ENCODE data around the gene JPT1.
"Not testable (repeated sequence)": the region's sequence is repeated elsewhere in the genome, so short reads cannot be mapped to it uniquely, and the experiment has no call there.

The JPT1 gene

DNA sequence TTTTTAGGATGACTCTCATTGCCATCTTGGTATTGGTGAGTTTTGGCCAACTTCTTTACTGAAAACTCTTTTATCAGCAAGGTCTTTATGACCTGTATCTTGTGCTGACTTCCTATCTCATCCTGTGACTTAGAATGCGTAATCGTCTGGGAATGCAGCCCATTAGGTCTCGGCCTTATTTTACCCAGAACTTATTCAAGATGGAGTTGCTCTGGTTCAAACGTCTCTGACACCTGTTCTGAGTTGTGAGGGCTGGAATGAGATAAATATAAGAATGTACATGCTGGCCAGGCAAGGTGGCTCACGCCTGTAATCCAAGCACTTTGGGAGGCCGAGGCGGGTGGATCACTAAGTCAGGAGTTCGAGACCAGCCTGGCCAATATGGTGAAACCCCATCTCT is 4.2 kb upstream of the JPT1 start:
- not testable (repeated sequence) for DNase-seq (ENCODE audit: low read depth in 2 of 2)

DNA sequence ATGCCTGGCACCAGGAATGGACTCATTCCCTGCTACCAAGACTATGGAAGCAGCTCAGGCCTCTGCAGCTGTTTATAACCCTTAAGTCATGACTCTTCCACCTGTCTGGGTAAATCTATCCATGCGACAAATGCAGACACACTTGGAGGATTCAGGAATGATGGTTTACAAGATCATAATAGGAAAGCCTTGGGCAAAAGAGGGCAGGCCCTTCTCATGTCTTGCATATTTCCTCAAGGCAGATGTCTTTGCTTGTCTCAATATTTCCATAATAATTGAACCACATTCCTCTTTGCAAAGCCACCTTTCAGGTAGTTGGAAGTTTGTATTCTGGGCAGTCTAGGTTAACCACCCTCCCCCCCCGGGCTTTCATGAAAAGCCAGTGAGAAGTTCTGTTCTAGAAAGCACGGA is 884 bp upstream of the JPT1 start:
- no peak for DNase-seq (ENCODE audit: low read depth in 2 of 2)

DNA sequence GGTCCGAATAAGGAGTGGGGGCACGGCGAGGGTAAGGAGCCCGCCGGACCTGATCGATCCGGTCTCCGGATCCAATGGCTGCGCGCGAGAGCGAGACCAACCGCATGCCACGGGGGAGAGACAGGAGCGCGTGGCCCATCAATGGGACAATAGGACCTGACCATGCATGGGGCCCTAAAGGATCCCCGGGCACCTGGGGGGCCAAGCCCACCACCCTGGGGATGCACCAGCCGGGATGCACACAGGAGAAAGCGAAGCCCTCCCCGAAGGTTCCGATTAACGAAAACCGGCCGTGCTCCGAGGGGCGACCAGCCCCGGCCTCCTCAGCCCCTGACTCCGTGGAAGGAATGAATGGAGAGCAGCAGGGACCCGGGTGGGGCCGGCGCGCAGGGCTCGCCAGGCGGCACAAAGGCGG is 525 bp downstream of the JPT1 start:
- DNase-seq (ENCODE audit: low read depth in 2 of 2): no peak

DNA sequence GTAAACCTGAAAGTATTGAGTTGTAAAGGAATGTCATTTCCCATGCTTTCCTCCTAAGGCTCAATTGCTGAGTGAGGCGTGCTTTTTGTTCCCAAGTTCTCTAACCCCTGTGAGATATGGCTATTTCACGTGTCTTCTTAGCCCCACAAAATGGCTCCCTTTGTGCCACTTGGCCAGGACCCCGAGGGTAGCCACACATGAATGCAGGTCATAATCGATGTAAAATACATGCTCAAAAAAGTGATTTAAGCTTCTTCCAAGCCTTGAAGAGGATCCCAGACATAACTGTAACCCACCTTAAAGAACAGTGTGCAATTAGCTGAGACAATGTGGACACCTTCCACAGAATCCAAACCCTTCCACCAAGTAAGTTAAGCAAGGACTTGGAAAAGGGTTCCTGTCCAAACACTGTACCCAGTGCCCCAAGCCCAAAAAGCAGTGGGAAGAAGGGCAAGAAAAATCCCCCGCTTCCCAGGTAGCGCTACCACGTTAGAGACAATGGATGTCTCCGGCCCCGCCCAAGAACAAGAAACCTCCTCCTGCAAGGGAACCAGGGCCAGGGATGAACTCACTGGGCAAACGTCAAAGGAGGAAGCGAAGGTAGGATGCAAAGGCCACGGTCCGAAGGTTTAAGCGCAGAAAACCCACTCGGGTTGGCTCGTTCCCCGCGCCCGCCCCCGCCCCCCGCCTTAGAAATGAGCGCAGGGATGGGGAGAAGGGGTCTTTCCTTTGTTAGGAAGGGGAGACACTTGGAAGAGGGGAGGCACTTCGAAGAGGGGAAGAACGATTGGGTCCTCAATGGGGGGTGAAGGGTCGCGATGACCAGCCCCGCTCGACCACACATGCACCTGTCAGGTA is 1.2 kb downstream of the JPT1 start:
- DNase-seq (ENCODE audit: low read depth in 2 of 2): no peak

DNA sequence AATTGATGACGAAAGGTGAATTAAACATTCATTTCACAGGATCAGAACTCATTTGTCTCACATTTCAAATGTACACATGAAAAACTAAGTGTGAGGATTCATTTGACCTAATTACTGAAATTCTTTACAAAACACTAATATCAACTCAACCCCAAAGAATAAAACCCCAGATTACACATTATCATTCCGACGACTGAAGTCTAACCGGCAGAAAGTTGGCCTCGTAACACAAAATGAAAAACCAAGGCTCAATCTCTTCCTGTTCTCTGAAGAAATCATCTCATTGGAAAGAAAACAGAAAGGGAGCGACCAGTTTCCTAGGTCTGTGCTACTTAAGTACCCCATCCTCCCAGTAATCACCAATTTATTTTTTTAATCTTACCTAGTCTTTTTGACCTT is 1.8 kb downstream of the JPT1 start:
- DNase-seq (ENCODE audit: low read depth in 2 of 2): no peak

DNA sequence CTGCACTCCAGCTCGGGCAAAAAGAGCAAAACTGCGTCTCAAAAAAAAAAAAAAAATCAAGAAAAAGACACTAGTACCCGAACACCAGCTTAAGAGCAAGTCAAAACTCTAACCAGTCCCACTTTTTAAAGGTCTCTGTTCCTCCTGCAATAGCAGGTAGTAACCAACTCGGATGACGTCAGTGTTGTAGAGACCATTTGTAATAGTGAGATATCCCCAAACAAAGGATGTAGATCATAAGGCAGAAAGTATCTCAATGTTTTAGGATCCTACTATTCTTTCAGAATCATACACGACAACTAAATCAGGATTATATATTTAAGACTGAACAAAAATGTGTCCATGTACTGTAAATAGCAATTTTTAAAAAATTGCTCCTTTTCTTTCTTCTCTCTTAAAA is 2.4 kb downstream of the JPT1 start:
- DNase-seq (ENCODE audit: low read depth in 2 of 2): no peak

DNA sequence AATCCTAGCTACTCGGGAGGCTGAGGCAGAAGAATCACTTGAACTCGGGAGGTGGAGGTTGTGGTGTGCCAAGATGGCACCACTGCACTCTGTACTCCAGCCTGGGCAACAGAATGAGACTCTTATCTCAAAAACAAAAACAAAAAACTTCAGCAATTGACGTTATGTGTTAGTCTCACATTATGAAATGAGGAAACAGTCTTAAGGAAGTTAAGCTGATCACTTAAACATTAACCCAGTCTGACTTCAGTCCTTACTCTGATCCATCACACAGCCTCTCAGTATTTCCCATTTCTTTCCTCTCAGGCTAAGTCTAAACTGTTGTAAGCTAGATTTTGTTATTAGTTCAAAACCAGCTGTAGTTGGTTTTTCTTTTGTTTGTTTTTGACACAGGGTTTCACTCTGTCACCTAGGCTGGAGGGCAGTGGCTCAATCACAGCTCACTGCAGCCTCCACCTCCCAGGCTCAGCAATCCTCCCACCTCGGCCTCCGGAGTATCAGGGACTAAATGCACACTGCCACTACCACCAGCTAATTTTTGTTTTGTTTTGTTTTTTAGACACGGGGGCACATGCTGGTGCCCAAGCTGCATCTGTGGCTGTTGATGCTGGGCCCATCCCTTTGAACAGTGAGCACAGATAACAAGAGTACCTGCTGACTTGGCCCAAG is 6.3 kb downstream of the JPT1 start:
- no peak for DNase-seq (ENCODE audit: low read depth in 2 of 2)

DNA sequence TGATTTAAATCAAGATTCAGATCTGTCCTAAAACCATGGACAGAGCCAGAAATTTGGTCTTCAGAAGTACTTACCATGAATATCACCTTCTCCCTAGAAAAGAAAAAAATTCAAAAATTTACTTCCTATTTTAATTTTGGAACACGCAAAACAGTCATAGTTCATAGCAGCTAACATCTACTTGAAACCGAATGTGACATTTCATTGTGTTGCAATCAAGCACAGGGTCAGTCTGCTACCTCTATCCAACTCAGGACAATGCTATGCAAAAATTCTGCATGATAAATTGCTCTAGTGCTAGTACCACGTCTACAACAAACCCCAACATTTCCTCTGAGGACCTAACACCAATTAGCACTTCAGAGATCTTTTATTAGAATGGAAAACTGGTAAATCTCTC is 7.7 kb downstream of the JPT1 start:
- no peak for DNase-seq (ENCODE audit: low read depth in 2 of 2)

DNA sequence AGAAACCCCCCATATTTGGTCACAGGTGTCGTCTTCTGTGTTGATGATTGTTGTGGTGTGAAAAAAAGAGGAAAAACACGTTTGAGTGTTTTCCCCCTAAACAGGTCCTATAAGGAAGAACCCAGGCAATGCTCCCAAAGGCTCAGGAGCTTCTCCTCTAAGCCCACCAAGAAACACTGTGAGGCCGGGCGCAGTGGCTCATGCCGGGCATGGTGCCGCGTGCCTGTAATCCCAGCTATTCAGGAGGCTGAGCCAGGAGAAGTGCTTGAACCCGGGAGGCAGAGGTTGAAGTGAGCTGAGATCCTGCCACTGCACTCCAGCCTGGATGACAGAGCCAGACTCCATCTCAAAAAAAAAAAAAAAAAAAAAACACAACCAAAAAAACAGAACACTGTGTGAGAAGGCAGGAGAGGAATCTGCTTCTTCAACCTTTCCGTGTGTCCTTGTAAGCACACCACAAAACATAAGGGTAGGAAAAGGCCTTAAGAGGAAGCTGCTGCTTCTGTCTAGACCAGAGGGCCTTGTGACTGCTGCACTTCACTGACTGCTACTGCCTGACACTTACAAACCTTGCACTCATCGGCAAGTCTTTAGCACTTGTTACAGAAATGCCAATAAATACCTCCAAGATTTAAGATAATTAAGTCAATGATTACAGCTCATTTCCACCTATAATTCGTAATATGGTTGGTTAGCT is 9.3 kb downstream of the JPT1 start:
- DNase-seq (ENCODE audit: low read depth in 2 of 2): no peak

DNA sequence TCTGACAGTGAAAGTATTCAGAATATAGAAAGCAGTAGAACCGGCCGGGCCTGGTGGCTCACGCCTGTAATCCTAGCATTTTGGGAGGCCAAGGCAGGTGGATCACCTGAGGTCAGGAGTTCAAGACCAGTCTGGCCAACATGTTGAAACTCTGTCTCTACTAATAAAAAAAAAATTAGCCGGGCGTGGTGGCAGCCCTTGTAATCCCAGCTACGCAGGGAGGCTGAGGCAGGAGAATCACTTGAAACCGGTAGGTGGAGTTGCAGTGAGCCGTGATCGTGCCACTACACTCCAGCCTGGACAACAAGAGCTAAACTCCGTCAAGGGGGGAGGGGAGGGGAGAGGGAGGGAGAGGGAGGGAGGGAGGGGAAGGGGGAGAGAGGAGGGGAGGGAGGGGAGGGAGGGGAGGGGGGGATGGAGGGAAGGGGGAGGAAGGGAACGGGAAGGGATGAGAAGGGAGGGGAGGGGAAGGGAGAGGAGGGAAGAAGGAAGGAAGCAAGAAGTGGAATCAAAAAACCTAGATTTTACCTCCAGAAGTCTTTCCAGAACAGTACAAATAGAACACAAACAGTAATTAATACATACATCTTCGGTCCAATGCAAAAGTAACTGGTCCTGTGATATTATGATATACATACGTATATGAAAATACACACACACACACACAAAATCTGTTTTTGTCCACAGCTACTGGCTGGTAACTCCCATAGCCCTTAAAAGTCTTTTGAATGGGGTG is 11.9 kb downstream of the JPT1 start:
- DNase-seq (ENCODE audit: low read depth in 2 of 2): no peak

DNA sequence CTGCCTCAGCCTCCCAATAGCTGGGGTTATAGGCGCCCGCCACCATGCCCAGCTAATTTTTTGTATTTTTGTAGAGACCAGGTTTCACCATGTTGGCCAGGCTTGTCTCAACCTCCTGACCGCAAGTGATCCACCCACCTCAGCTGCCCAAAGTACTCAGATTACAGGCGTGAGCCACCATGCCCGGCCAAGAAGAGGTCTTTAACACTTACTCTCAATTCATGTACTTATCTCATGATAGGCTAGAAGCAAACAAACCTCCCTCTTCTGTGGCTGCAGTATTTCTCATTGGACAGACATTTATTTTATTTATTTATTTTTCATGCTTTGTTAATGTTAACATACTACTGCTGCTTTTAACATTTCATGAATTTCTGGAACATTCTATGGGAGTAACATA is 15.8 kb downstream of the JPT1 start:
- no peak for DNase-seq (ENCODE audit: low read depth in 2 of 2)

DNA sequence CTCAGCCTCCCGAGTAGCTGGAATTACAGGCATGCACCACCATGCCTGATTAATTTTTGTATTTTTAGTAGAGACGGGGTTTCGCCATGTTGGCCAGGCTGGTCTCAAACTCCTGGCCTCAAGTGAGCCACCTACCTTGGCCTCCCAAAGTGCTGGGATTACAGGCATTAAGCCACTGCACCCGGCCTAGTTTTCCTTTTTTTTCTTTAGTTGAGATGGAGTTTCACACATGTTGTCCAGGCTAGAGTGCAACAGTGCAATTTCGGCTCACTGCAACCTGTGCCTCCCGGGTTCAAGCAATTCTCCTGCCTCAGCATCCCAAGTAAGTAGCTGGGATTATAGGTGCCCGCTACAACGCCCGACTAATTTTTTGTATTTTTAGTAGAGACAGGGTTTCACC is 16.6 kb downstream of the JPT1 start:
- DNase-seq (ENCODE audit: low read depth in 2 of 2): not testable (repeated sequence)

DNA sequence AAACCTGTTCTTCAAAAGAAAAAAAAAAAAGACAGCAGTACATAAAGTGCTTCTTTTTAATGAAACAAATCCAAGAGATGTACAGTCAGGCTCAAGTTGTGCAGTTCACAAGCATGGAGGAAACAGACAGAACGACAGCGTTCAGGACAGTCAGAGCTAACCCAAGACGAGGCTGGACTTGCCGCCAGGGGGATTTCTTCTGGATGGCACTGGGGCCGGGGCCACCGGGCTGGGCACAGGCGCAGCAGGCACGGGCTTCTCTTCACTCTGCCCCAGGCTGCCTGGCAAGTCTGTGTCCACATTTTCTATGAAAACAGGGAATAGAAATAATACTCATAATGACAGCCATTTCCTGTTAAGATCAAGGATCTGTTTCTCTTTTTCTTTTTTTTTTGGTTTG is 18.4 kb downstream of the JPT1 start:
- no peak for DNase-seq (ENCODE audit: low read depth in 2 of 2)

DNA sequence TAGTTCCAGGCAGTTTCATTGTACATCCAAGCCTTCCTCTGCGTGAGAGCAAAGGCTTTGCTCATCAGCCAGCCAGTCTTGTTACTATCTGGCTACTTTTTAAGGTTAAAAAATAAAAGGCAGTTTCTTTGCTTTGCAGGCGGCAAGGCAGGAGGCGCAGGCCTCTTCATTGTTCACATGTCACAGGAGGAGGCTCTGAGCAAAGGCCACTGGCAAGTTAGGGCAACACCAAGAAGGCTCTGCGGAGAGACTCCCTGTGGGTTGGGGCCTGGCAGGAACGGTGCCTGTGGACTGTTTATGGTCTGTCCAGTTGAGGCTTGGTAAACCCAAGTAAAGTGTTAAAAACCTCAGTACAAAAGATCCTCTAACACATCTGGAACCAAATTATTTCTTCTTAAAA is 18.9 kb downstream of the JPT1 start:
- no peak for DNase-seq (ENCODE audit: low read depth in 2 of 2)

DNA sequence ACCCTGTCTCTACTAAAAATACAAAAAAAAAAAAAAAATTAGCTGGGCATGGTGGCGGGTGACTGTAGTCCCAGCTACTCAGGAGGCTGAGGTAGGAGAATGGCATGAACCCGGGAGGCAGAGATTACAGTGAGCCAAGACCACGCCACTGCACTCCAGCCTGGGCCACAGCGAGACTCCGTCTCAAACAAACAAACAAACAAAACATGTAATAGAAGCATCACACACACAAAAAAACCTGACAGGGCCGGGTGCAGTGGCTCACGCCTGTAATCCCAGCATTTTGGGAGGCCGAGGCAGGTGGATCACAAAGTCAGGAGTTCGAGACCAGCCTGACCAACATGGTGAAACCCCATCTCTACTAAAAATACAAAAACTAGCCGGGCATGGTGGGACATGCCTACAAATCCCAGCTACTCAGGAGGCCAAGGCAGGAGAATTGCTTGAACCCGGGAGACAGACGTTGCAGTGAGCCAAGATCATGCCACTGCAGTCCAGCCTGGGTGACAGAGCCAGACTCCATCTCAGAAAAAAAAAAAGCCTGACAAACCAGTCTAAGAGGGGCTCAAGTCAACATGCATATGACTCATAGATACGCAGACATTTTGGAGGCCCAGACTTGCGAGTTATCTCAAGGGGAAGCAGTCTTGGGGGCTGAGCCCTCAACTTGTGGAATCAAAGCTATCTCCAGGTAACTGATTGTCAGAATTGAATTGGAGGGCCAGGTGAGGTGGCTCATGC is 20.5 kb downstream of the JPT1 start:
- not testable (repeated sequence) for DNase-seq (ENCODE audit: low read depth in 2 of 2)

DNA sequence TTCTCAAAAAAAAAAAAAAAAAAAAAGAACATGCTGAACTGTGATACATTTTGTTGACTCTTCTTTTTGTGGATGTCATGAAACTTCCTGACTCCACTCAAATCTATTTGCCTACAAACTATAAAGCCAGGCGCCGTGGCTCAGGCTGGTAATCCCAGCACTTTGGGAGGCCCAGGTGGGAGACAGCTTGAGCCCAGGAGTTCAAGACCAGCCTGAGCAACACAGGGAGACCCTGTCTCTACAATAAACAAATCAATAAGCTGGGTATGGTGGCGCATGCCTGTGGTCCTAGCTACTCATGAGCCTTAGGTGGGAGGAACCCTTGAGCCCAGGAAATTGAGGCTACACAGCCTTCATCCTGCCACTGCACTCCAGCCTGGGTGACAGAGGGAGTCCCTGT is 21.3 kb downstream of the JPT1 start:
- DNase-seq (ENCODE audit: low read depth in 2 of 2): no peak

DNA sequence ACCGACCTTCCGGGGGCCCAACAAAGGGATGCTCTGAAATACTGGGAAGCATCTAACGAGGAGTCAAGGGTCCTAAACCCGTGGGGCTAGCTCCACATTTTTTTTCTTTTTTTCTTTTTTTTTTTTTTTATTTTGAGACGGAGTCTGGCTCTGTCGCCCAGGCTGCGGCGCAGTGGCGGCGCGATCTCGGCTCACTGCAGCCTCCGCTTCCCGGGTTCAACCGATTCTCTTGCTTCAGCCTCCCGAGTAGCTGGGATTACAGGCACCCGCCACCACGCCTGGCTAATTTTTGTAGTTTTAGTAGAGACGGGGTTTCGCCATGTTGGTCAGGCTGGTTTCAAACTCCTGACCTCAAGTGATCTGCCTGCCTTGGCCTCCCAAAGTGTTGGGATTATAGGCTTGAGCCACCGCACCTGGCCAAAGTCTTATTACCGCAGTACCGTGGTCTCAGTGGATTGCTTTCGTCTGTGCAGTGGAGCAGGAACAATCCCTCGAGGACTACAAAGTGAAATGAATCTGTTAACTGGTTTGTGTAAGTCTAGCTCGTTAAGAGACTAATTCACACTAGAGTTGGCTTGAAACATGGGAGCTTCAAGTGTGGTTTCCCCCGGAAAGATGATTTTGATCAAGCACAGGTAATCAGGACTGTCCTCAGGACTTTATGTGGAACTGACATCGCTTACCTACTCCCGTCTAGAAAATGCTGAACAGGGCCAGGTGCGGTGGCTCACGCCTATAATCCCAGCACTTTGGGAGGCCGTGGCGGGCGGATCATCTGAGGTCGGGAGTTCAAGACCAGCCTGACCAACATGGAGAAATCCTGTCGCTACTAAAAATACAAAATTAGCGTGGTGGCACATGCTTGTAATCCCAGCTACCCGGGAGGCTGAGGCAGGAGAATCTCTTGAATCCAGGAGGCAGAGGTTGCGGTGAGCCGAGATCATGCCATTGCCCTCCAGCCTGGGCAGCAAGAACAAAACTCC is 22.0 kb downstream of the JPT1 start:
- not testable (repeated sequence) for DNase-seq (ENCODE audit: low read depth in 2 of 2)

DNA sequence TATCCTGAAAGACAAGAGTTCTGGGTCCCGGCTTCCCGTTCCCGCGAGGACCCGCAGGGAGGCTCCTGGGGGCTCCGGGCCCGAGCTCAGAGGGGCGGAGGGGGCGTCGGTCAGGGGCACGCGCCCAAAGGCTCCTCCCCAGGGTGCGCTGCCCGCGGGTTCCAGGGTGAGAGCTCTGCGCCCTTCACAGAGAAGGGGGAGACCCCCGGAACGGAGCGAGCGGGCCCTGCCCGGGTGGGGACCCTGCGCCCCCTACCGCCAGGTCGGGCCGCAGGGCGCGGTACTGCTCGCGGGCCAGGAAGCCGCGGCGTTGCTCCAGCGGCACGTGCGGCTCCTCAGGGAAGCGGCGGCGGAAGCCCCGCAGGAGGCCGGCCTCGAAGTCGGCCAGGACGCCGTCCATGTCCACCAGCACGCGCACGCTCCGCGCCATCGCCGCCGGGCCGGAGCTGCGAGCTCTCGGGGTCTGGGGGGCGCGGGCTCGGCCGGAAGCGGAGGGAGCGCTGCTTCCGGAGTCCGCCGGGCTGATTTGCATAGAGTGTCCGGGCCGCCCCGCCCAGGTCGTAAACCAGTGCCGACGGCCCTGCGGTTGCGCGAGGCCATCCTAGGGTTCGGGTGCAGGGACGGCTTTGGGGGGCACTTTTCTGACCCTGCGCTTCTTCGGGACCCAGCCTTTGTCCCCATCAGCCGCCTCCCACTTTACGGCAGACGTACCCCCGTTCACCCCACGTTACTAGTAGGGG is 22.9 kb downstream of the JPT1 start, which contains the start of gene NT5C:
TSS of gene NT5C (minus strand) at position 465 of the 740 bp plus-strand sequence. CDS start at position 430, 35 bp downstream.
- peak; percentile 38 to 55 for DNase-seq (ENCODE audit: low read depth in 2 of 2)

DNA sequence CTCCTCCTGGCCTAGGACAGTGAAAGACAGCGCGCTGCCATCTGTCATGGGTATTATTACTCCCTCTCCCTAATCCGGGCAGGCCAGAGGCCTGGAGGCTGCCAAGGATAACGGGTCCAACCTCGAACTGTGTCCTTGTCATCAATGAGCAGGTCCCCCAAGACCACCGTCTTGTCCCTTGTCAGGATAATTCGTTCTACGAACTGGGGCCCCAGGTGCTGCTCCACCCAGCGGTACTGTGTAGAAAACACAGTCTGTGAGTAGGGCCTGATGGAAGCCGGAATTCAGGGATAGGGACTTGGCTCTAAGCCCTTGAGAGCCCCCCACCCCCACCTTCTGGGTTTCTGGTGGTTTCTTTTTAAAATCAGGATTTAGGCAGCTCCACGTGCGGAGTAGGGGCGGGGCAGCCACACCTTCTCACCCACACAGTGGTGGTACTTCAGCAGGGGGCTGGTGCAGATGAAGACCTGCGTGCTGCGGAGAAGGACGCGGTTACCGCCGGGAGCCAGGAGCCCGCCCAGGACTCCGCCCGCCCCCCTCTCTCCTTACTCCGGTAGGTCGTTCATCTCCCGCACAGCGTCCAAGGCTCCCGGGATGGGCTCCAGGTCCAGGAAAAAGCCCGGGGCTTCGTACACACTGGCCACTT is 23.6 kb downstream of the JPT1 start:
- DNase-seq (ENCODE audit: low read depth in 2 of 2): peak in 1 of 2 donors; percentile 27
